PC-3 (cell line): Measurements from ENCODE around the gene PFN3. TPM values are rescaled to one million over a fixed set of nuclear protein-coding genes. Genes with fewer than 3 reads are reported as not detected.

Experiments used
- ATAC-seq: fragments of 200-7000 bp; cut with Tn5 transposase; 2 replicates; pipeline ENCODE4 v1.9.1; 2020; ENCODE audit warnings: mild to moderate bottlenecking, moderate library complexity
- BruUV-seq: library from RNA; stranded (reverse); fragments of 400-500 nt; replicated peaks from 2 replicates; lab custom pipeline; 2021; lab: Mats Ljungman, UMichigan
- CTCF ChIA-PET: fragments of 300-600 bp; sonication (Branson Sonifier 250); formaldehyde crosslinking; loops from one replicate; lab custom pipeline; 2022; ENCODE audit warnings: antibody characterized with exemption; lab: Charles Lee
- POLR2A ChIA-PET: fragments of 300-600 bp; sonication (Branson Sonifier 250); formaldehyde crosslinking; loops from one replicate; lab custom pipeline; 2022; ENCODE audit warnings: antibody characterized with exemption; ENCODE audit not compliant: unreplicated experiment; lab: Charles Lee
- DNase-seq: peaks from one replicate; pipeline ENCODE4 v3.0.0-alpha.2; 2015
- H2AFZ ChIP-seq: fragments of 300-600 bp; sonication (generic); 2 replicates; pipeline ENCODE4 v1.6.0; 2016; ENCODE audit warnings: antibody characterized with exemption, low read length
- H3F3A ChIP-seq: fragments of 300-600 bp; sonication (generic); one replicate; pipeline ENCODE4 v1.6.0; 2017; ENCODE audit warnings: antibody characterized with exemption, low read length, control low read depth, mild to moderate bottlenecking; ENCODE audit not compliant: unreplicated experiment
- H3K27ac ChIP-seq: fragments of 300-600 bp; sonication (generic); 2 replicates; pipeline ENCODE4 v1.5.1; 2016; ENCODE audit warnings: mild to moderate bottlenecking, low read length
- H3K27me3 ChIP-seq: fragments of 300-600 bp; sonication (generic); 2 replicates; pipeline ENCODE4 v1.6.1; 2016; ENCODE audit warnings: low read length, mixed read lengths
- H3K36me3 ChIP-seq: fragments of 300-600 bp; sonication (generic); 2 replicates; pipeline ENCODE4 v1.6.1; 2016; ENCODE audit warnings: low read depth, mixed run types, low read length, mixed read lengths
- H3K4me1 ChIP-seq: fragments of 300-600 bp; sonication (generic); 2 replicates; pipeline ENCODE4 v1.5.1; 2016; ENCODE audit warnings: low read length; ENCODE audit not compliant: insufficient read depth
- H3K4me2 ChIP-seq: fragments of 300-600 bp; sonication (generic); 2 replicates; pipeline ENCODE4 v1.6.0; 2016; ENCODE audit warnings: low read length
- H3K4me3 ChIP-seq: fragments of 300-600 bp; sonication (generic); 2 replicates; pipeline ENCODE4 v1.5.1; 2016; ENCODE audit warnings: mild to moderate bottlenecking, low read length, mixed read lengths
- H3K79me2 ChIP-seq: fragments of 300-600 bp; sonication (generic); 2 replicates; pipeline ENCODE4 v1.6.1; 2017; ENCODE audit warnings: low read length, mixed read lengths
- H3K9ac ChIP-seq: fragments of 300-600 bp; sonication (generic); 2 replicates; pipeline ENCODE4 v1.6.0; 2016; ENCODE audit warnings: mild to moderate bottlenecking, low read length
- H3K9me2 ChIP-seq: fragments of 300-600 bp; sonication (generic); replicated peaks from 2 replicates; pipeline ENCODE4 v1.6.1; 2016; ENCODE audit warnings: mixed run types, low read length, mixed read lengths
- H3K9me3 ChIP-seq: fragments of 300-600 bp; sonication (generic); 2 replicates; pipeline ENCODE4 v1.6.1; 2016; ENCODE audit warnings: low read length, mixed read lengths
- H4K20me1 ChIP-seq: fragments of 300-600 bp; sonication (generic); 2 replicates; pipeline ENCODE4 v1.6.1; 2016; ENCODE audit warnings: low read length, mixed read lengths
- EZH2 ChIP-seq: fragments of 300-600 bp; sonication (generic); IDR thresholded peaks from one replicate; pipeline ENCODE4 v1.6.1; 2017; ENCODE audit warnings: antibody characterized with exemption, mild to moderate bottlenecking, low read length; ENCODE audit not compliant: unreplicated experiment
- EZH2phosphoT487 ChIP-seq: fragments of 300-600 bp; sonication (generic); IDR thresholded peaks from 2 replicates; pipeline ENCODE4 v1.6.1; 2018; ENCODE audit warnings: mild to moderate bottlenecking, antibody characterized with exemption, low read length, borderline replicate concordance
- intact Hi-C: fragments of 100-400 bp; cut with micrococcal nuclease; formaldehyde crosslinking; loops from 2 replicates; pipeline ENCODE4 v1.9.0; 2023
- total RNA-seq: library from RNA; depleted of rRNA; stranded (reverse); fragments of >200 nt; gene quantifications from 2 replicates; pipeline ENCODE4 v1.2.3, GENCODE V29; 2014
- TF ChIP-seq, protein P1 (sequence below): fragments of 300-600 bp; sonication (generic); conservative IDR thresholded peaks from 2 replicates; pipeline ENCODE4 v1.5.1; 2017; ENCODE audit warnings: antibody characterized with exemption, low read depth, mild to moderate bottlenecking, low read length

The PFN3 gene
- total RNA-seq, 1 experiment from 2014 or later, result not detected

DNA sequence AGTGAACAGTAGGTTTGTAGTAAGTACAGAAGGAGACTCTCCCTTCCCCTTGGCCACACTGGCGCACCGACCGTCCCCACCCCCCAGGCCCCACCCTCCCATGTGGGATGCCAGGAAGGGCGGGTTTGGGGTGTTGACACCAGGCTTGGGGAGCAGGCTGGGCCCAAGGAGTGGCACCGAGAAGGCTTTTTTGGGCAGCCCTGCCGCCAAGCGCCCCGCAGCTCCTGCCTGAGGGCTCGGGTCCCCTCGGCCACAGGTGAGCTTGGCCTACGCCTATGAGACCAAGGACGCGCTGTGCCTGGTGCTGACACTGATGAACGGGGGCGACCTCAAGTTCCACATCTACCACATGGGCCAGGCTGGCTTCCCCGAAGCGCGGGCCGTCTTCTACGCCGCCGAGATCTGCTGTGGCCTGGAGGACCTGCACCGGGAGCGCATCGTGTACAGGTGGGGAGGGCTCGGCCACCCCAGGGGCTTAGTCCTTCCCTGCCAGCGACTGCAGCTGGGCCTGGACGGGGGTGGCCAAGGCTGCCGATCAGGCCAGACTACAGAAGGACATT is 33.3 kb upstream of the PFN3 start:
- Histone ChIP-seq H3K4me3 (no peak overlapping the region), H3K9me2 (no peaks in the 10 kb centered on the region), H3K27me3 (no peaks in the 10 kb centered on the region), H3K9ac (no peak overlapping the region), H2AFZ (no peak overlapping the region), H3K36me3 (peaks cover 15% of the 10 kb centered on the region; the same call in 1 of the 2 replicates), H3F3A (no peaks in the 10 kb centered on the region), H3K27ac (no peak overlapping the region), H4K20me1 (no peaks in the 10 kb centered on the region), H3K4me1 (no peaks in the 10 kb centered on the region), H3K4me2 (no peak overlapping the region), H3K9me3 (no peaks in the 10 kb centered on the region), H3K79me2 (peaks cover 10% of the 10 kb centered on the region)
- no peak for DNase-seq
- POLR2A ChIA-PET, result no interaction called here
- no peak for ATAC-seq
- intact Hi-C loops, result no loop called here
- TF ChIP-seq EZH2phosphoT487 (no peak), EZH2 (no peak)
- TF ChIP-seq, protein P1, sequence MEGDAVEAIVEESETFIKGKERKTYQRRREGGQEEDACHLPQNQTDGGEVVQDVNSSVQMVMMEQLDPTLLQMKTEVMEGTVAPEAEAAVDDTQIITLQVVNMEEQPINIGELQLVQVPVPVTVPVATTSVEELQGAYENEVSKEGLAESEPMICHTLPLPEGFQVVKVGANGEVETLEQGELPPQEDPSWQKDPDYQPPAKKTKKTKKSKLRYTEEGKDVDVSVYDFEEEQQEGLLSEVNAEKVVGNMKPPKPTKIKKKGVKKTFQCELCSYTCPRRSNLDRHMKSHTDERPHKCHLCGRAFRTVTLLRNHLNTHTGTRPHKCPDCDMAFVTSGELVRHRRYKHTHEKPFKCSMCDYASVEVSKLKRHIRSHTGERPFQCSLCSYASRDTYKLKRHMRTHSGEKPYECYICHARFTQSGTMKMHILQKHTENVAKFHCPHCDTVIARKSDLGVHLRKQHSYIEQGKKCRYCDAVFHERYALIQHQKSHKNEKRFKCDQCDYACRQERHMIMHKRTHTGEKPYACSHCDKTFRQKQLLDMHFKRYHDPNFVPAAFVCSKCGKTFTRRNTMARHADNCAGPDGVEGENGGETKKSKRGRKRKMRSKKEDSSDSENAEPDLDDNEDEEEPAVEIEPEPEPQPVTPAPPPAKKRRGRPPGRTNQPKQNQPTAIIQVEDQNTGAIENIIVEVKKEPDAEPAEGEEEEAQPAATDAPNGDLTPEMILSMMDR, result no peak
- CTCF ChIA-PET, result no interaction called here
- BruUV-seq, result no TSS peak

DNA sequence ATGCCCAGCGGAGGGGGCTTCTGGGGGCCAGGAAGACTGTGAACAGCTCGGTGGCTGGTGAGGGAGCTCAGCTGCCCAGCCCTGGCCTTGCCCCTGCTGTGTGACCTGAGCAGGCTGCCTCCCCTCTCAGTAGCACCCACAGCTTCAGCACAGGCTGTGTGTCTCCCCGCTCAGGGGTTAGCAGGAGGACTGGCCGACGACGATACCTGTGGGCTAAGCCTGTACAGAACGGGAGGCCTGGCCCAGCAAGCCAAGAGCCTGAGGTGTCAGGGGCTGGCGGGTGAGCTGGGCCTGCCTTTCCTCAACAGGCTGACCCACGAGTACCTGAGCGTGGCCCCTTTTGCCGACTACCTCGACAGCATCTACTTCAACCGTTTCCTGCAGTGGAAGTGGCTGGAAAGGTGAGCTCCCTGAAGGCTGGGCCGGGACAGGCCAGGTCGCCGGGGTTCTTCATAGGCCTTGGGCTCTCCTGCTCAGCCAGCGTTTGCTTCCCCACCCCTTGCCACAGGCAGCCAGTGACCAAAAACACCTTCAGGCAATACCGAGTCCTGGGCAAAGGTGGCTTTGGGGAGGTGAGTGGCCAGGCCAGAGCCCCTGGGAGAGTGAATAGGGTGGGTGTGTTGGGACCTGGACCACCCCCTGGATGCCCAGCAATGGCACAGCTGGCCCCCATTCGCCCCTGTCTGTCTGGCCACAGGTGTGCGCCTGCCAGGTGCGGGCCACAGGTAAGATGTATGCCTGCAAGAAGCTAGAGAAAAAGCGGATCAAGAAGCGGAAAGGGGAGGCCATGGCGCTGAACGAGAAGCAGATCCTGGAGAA is 32.6 kb upstream of the PFN3 start:
- Histone ChIP-seq H3K4me2 (no peak overlapping the region), H3K79me2 (peaks cover 17% of the 10 kb centered on the region), H3K4me3 (no peak overlapping the region), H3F3A (no peaks in the 10 kb centered on the region), H3K9me2 (no peaks in the 10 kb centered on the region), H3K27ac (no peak overlapping the region), H4K20me1 (0 out of 2 replicates have a peak, but pooled peaks cover under 1% of the 10 kb centered on the region), H3K4me1 (peaks cover under 1% of the 10 kb centered on the region), H3K9ac (no peak overlapping the region), H3K36me3 (peaks cover 12% of the 10 kb centered on the region; the same call in 1 of the 2 replicates), H3K27me3 (no peaks in the 10 kb centered on the region), H2AFZ (no peak overlapping the region), H3K9me3 (no peaks in the 10 kb centered on the region)
- intact Hi-C loops, result no loop called here
- TF ChIP-seq EZH2 (no peak), EZH2phosphoT487 (no peak)
- DNase-seq (no peak), ATAC-seq (no peak)
- ChIA-PET POLR2A (no interaction called here), CTCF (no interaction called here)
- BruUV-seq, result no TSS peak

GRCh38 chr5:177432143-177432838 is 31.8 kb upstream of the PFN3 start:
- Histone ChIP-seq H3K9me3 (no peaks in the 10 kb centered on the region), H3K4me1 (peaks cover 8% of the 10 kb centered on the region), H3K27ac (no peak overlapping the region), H3K4me2 (no peak overlapping the region), H3K79me2 (peaks cover 25% of the 10 kb centered on the region), H3K9me2 (no peaks in the 10 kb centered on the region), H3K4me3 (no peak overlapping the region), H4K20me1 (0 out of 2 replicates have a peak, but pooled peaks cover 5% of the 10 kb centered on the region), H3K36me3 (peaks cover 11% of the 10 kb centered on the region; the same call in 1 of the 2 replicates), H3F3A (no peaks in the 10 kb centered on the region), H3K27me3 (no peaks in the 10 kb centered on the region), H3K9ac (no peak overlapping the region), H2AFZ (no peak overlapping the region)
- ChIA-PET CTCF (no interaction called here), POLR2A (interaction anchor here (0.6 kb wide), 1 partner anchor 895 kb away, joined by 3 read pairs; the partner anchor contains the start of gene RNF44)
- DNase-seq (no peak), ATAC-seq (no peak)
- intact Hi-C loops, result no loop called here
- TF ChIP-seq, protein P1, result no peak
- TF ChIP-seq EZH2phosphoT487, result no peak
- TF ChIP-seq EZH2, result no peak
- no TSS peak for BruUV-seq
